LNCaP clone FGC (cell line): ENCODE data around the gene EFNA3.

Experiments used
- DNase-seq: peaks from one replicate; pipeline ENCODE4 v3.0.0-alpha.2; 2011; ENCODE audit warnings: low read depth
- H3K4me3 ChIP-seq: 2 replicates; pipeline ENCODE4 v1.5.1; 2011; ENCODE audit warnings: mild to moderate bottlenecking, low read depth, low read length, control low read depth
- TF ChIP-seq, protein P1 (sequence below): IDR thresholded peaks from 2 replicates; pipeline ENCODE4 v1.5.1; 2012; ENCODE audit warnings: mild to moderate bottlenecking; ENCODE audit not compliant: control insufficient read depth, insufficient read depth; ENCODE audit errors: extremely low read depth

The EFNA3 gene, protein sequence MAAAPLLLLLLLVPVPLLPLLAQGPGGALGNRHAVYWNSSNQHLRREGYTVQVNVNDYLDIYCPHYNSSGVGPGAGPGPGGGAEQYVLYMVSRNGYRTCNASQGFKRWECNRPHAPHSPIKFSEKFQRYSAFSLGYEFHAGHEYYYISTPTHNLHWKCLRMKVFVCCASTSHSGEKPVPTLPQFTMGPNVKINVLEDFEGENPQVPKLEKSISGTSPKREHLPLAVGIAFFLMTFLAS

DNA sequence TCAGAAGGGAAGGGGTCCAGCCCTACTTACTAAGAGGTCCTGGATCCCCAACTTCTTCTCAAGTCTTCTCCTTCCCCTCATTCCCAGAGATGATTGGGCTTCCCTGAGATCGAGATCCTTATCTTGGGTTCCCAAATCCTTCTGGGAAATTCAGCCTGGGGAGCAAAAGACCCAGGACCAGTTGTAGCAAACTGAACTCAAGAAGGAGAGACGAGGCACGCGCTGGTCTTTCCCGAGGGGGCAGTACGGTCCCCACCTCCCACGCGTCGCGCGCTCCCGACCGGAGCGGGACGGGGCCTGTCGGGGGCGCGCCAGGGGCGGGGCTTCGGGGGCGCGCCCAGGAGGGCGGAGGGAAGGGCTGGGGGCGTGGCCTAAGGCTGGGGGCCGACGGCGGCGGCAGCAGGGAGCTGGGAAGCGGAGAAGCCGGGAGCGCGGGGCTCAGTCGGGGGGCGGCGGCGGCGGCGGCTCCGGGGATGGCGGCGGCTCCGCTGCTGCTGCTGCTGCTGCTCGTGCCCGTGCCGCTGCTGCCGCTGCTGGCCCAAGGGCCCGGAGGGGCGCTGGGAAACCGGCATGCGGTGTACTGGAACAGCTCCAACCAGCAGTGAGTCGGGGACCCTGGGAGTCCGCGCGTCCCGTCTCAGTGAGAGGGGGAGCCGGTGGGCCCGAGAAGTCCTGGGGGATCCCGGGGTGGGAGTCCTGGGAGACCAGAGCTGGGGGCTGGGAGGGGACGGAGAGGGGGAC is at the start of gene EFNA3:
Gene EFNA3, plus strand, starts transcription at position 369 of the 741 bp plus-strand sequence. Its CDS starts 105 bp downstream, at position 474.
- peak within 1 kb of the TSS; percentile 65 for H3K4me3 ChIP-seq
- no peak for DNase-seq
- TF ChIP-seq, protein P1, sequence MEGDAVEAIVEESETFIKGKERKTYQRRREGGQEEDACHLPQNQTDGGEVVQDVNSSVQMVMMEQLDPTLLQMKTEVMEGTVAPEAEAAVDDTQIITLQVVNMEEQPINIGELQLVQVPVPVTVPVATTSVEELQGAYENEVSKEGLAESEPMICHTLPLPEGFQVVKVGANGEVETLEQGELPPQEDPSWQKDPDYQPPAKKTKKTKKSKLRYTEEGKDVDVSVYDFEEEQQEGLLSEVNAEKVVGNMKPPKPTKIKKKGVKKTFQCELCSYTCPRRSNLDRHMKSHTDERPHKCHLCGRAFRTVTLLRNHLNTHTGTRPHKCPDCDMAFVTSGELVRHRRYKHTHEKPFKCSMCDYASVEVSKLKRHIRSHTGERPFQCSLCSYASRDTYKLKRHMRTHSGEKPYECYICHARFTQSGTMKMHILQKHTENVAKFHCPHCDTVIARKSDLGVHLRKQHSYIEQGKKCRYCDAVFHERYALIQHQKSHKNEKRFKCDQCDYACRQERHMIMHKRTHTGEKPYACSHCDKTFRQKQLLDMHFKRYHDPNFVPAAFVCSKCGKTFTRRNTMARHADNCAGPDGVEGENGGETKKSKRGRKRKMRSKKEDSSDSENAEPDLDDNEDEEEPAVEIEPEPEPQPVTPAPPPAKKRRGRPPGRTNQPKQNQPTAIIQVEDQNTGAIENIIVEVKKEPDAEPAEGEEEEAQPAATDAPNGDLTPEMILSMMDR = no peak

DNA sequence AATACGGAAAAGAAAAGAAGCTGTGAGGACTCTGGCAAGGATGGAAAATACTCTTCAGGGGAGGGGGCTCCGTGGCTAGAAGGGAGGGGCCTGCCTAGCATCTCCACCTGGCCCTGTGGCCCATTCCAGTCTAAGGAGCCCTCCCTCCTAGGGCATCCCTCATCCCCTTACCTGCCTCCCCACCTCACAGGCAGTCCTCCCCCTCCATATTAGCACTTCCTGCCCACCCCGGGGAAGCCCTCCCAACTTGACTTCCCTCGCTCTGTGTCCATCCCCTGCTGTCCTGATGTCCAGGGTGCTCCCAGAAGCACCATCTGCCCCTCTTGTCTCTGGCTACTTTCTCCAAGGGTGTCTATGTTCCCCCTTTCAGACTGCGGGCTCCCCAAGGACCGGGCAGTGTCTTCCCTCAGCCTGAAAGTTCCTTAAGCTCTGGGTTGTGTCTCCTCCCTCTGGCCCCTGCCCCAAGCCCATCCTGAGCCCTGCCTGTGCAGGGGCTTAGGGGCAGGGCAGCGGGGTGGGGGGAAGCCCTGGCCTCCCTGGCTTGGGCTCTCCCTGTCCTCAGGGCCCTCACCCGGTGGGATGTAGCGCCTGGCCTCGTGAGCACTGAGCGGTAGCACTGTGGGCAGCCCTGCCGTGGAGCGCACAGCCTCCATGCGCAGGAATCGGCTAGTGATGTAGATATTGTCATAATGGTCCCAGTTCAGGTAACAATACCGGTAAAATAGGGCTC is 49.0 kb upstream of the EFNA3 start:
- TF ChIP-seq, protein P1 = no peak

DNA sequence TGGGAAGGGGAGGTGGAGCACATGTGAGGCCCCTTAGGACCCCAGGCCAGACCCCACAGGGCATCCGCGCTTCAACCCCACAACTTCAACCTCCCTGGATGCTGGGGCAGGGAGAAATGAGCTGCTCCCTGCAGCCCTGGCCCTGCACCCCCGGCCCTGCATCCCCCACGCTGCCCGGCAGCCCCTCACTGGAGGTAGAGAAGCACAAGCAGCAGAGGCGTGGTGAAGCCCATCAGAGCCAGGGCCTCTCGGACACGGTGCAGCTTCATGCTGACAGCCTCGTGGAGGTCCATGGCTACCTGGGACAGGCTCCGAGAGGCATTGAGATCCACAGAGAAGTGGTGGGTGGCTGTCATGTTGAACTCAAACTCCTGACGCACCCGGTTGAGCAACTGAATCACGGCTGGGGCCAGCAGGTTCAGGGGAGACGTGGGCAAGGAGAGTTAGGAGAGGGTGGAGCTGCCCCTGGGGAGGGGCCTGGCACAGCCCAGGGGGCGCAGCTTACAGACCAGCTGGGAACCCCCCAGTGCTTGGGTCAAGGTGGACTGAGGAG is 48.3 kb upstream of the EFNA3 start:
- H3K4me3 ChIP-seq = no peak overlapping the region
- DNase-seq = no peak
- TF ChIP-seq, protein P1 = no peak

More for the DNA sequence above, 49.0 kb upstream of the EFNA3 start:
- no peak overlapping the region for H3K4me3 ChIP-seq
- no peak for DNase-seq

DNA sequence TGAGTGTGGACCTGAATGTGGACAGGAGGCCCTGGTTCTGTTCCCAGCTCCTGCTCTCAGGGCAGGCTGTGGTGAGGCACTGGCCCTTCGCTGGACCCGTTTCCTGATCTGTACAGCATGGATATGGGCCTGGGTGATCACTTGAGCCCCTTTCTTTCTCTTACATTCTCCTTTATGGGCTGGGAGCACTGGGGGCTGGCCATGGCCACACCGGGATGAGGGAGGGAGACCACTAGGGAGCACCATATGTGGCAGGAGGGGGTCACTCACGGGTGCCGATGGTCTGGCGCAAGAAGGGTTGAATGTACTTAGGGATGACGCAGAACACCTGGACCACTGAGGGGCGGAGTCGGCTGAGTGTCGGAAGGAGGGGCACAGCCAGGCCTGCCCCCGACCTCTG is 47.7 kb upstream of the EFNA3 start:
- no peak for DNase-seq
- no peak overlapping the region for H3K4me3 ChIP-seq
- TF ChIP-seq, protein P1 = no peak

DNA sequence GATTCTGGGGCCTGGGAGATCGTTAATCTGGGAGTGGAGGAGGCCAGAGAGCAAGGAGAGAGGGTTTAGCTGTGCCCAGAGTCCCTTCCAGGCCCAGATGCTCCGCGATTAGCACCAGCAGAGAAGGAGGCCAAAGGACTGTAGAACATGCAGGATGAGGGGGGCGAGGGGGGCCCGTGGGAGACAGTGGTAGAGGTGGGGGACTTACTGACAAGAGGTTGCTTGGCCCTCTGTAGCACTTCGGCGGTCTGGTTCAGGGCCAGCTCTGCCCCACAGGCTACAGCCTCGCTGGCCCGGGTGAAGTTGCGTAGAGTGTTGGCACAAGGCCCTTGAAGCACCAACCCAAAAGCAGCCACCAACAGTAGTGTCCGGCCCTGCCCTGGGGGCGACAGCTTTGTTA is 45.8 kb upstream of the EFNA3 start:
- H3K4me3 ChIP-seq = no peak overlapping the region
- no peak for DNase-seq
- TF ChIP-seq, protein P1 = no peak

DNA sequence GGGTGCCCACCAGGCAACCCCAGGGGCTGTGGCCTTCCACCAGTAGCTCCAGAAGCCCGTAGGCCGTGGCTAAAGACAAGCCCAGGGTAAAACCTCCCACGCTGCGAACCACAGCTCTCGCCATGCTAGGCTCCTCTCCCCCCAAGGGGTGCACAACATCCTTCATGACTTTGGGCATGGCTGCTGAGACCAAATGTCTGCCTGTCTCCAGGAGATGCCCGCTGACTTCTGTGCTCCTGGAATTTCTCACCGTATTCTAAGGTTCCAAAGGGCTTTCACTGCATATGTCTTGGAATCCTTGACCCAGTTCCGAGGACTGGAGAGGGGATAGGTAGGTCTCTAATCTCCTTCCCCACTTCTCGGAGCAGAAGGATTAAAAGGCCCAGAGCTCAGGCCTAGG is 45.1 kb upstream of the EFNA3 start, which contains the start of the genes DCST1 and DCST2:
Gene DCST1, plus strand, starts transcription at position 301 of the 400 bp plus-strand sequence. CDS start 213 bp downstream, outside the sequence.
Gene DCST2, minus strand, starts transcription at position 258 of the 400 bp plus-strand sequence. Its CDS starts 80 bp downstream, at position 178.
- DNase-seq = no peak
- TF ChIP-seq, protein P1 = no peak
- no peak within 1 kb of the TSS for H3K4me3 ChIP-seq
